Occipital lobe (tissue), 1 donor: Measurements from ENCODE around the gene LARP1B. TPM values are rescaled to one million over a fixed set of nuclear protein-coding genes. Genes with fewer than 3 reads are reported as not detected.

ENCODE experiments used
- total RNA-seq: library from RNA; depleted of rRNA; stranded (reverse); fragments of >200 nt; gene quantifications from one replicate; pipeline ENCODE4 v1.2.3, GENCODE V29; 2014

The LARP1B gene
- total RNA-seq, 1 donor from 2014 or later = 61.8 TPM

Other genes starting within 250 kb of the LARP1B start
- gene PLK4, start 180.4 kb upstream of the LARP1B start, total RNA-seq = 11.7 TPM
- 82.7 TPM for gene MFSD8, start 96.1 kb upstream of the LARP1B start, total RNA-seq
- 24.3 TPM for gene ABHD18, start 95.9 kb upstream of the LARP1B start, total RNA-seq
- 31.0 TPM for gene PGRMC2, start 226.5 kb downstream of the LARP1B start, total RNA-seq